Measurements from ENCODE around the gene STK32B. TPM values are rescaled to one million over a fixed set of nuclear protein-coding genes. Genes with fewer than 3 reads are reported as not detected.

STK32B gene
- total RNA-seq, 4 donors from 2014 or later: 2.4 to 3.9 (median 3.1) TPM

DNA sequence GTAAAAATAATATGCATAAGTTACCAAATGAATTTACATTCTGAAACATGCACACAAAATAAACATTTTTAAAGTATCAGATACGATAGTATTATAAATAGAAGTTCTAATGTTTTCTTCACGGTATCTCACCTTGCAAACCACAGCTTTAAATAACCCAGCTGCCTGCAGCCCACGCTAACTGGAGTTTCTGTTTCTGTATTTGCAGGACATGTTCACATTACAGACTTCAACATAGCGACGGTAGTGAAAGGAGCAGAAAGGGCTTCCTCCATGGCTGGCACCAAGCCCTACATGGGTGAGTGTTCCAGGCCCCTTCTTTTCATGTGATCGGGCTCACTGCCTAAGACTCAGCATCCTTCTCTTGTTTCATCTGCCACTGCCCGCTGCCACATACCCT is 365.4 kb downstream of the STK32B start:
- DNase-seq (ENCODE audit: low spot score) (no peak), ATAC-seq (ENCODE audit: low FRiP score) (no peak)

DNA sequence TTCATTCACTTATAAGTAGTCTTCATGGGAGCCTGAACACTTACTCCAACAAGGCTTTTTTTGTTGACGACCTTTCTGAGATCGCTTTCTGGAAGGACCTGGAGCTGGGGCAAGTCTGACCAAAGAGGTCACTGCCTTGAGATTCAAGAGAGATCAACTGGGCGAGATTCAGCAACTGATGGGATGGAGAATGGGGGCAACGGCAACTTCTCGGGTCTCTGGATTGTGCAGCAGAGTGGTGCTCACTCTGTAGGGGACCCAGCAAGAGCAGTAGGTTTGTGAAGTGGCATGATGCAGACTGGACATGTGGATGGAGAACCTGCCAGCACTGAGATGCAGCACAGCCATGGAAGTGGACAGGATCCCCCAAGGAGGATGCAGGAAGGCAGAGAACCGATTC is 369.0 kb downstream of the STK32B start:
- TF ChIP-seq, protein P1, sequence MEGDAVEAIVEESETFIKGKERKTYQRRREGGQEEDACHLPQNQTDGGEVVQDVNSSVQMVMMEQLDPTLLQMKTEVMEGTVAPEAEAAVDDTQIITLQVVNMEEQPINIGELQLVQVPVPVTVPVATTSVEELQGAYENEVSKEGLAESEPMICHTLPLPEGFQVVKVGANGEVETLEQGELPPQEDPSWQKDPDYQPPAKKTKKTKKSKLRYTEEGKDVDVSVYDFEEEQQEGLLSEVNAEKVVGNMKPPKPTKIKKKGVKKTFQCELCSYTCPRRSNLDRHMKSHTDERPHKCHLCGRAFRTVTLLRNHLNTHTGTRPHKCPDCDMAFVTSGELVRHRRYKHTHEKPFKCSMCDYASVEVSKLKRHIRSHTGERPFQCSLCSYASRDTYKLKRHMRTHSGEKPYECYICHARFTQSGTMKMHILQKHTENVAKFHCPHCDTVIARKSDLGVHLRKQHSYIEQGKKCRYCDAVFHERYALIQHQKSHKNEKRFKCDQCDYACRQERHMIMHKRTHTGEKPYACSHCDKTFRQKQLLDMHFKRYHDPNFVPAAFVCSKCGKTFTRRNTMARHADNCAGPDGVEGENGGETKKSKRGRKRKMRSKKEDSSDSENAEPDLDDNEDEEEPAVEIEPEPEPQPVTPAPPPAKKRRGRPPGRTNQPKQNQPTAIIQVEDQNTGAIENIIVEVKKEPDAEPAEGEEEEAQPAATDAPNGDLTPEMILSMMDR (IDR thresholded peaks at IDR 0.05): no peak
- DNase-seq (ENCODE audit: low spot score) (no peak), ATAC-seq (ENCODE audit: low FRiP score) (no peak)

More for the DNA sequence above, 365.4 kb downstream of the STK32B start:
- TF ChIP-seq, protein P1 (IDR thresholded peaks at IDR 0.05): no peak

DNA sequence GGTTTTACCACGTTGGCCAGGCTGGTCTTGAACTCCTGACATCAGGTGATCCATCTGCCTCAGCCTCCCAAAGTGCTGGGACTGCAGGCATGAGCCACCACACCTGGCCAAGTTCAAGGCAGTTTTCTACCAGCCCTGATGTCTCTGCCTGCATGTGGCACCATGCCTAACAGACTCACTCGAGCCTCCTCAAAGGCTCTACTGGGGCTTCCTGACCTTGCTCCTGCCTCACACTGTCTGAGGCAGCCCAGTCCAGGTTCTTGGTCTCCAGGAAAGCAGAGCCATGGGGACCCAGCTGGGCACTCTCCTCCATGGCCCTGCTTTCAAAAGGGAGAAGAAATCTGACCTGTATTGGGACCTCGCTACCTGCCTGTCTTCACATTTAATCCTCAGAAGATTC is 370.1 kb downstream of the STK32B start:
- DNase-seq (ENCODE audit: low spot score): no peak
- ATAC-seq (ENCODE audit: low FRiP score): no peak
- TF ChIP-seq, protein P1 (IDR thresholded peaks at IDR 0.05): no peak

DNA sequence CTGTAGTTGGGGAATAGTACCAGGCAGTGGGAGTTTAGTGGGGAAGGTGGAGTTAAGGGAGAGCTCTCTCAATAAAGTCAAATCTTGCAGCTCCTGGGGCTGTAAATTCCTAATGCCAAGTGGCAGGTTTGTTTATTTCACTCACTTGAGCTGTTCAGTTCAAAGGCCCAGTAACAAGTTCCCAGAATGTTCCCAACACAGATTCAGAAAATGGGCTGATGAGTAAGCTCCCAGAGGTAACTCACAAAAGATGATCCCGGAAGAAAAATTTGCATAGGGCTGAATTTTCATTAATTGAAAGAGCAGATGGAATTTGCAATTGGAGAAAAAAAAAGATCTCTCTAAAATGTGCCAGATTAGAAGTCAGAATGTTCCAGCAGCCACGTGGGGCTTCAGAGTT is 370.9 kb downstream of the STK32B start:
- no peak for ATAC-seq (ENCODE audit: low FRiP score)
- no peak for DNase-seq (ENCODE audit: low spot score)
- TF ChIP-seq, protein P1 (IDR thresholded peaks at IDR 0.05): no peak

DNA sequence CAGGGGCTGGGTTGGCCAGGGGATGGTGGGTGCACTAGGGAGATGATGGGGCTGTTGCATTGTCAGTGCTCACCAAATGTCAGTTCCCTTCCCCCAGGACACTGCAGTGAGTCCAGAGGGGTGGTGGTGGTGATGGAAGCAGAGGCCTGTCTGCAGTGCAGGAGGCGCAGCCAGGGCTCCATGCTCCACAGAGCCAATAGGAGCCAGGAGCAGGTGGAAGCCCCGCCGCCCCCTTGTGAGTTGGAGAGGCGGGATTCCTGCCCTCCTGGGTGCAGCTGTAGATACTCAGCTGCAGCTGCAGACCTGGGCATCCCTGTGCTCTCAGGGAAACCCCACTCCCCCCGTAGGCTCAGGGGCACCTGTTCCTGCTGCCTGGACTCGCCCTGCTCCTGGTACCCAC is 372.4 kb downstream of the STK32B start:
- ATAC-seq (ENCODE audit: low FRiP score): no peak
- TF ChIP-seq, protein P1 (IDR thresholded peaks at IDR 0.05): no peak
- no peak for DNase-seq (ENCODE audit: low spot score)

DNA sequence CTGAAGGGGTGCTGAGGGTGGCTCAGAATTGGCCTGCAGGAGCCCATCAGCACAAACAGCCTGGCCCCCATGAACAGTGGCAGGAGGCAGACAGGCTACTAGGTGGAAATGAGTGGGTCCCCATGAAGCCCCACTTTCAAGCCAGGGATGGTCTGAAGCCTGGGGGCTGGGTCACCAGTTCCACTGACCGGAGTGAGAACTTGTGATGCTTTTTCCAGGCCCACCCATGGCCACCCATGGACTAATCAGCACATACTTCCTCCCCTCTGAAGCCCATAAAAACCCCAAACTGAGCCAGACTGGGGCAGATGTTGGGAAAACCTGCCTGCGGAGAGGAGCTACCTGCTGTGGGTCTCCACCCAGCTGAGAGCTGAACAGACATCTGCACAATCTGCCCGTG is 372.9 kb downstream of the STK32B start:
- DNase-seq (ENCODE audit: low spot score): no peak
- ATAC-seq (ENCODE audit: low FRiP score): no peak
- TF ChIP-seq, protein P1 (IDR thresholded peaks at IDR 0.05): no peak

DNA sequence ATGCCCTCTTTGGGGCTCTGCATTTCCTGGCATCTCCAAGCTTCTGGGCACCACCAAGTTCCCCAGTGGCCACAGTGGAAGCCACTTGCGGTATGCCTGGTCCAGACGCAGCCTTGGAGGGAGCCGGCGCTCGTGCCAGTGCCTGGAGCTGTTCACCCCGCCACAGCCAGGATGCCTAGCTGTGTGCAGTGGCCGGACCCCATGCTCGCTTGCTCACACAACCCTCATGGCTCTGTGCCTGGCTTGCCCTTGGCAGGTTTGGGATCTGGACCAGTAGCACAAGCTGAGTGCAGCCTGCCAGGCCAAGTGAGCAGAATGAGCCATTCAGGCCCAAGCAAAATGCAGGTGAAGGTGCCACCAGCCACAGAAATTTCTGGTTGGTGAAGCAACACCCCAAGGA is 373.6 kb downstream of the STK32B start:
- TF ChIP-seq, protein P1 (IDR thresholded peaks at IDR 0.05): no peak
- no peak for ATAC-seq (ENCODE audit: low FRiP score)

More for the DNA sequence above, 373.6 kb downstream of the STK32B start:
- no peak for DNase-seq (ENCODE audit: low spot score)

Data from omental fat pad (tissue), 4 donors.